H9 (cell line): ENCODE measurements around the gene DNAJC8. TPM values are rescaled to one million over a fixed set of nuclear protein-coding genes. Genes with fewer than 3 reads are reported as not detected.

Source experiments
- DNase-seq: peaks from one replicate; pipeline ENCODE4 v3.0.0-alpha.2; 2017
- H2AFZ ChIP-seq: one replicate; pipeline ENCODE4 v1.6.1; 2013; ENCODE audit warnings: mild to moderate bottlenecking, low read length, control low read depth, moderate library complexity
- H2AK5ac ChIP-seq: 2 replicates; pipeline ENCODE4 v1.6.1; 2013; ENCODE audit warnings: low read length, control low read depth, mixed read lengths; ENCODE audit not compliant: insufficient read length
- H2BK120ac ChIP-seq: one replicate; pipeline ENCODE4 v1.6.1; 2013; ENCODE audit warnings: low read depth, mild to moderate bottlenecking, low read length, control low read depth, inconsistent platforms; ENCODE audit not compliant: poor library complexity, severe bottlenecking
- H2BK12ac ChIP-seq: 2 replicates; pipeline ENCODE4 v1.6.1; 2013; ENCODE audit warnings: low read length, control low read depth, mixed read lengths, low read depth; ENCODE audit not compliant: insufficient read length
- H2BK15ac ChIP-seq: 2 replicates; pipeline ENCODE4 v1.6.1; 2013; ENCODE audit warnings: low read depth, low read length, control low read depth
- H2BK20ac ChIP-seq: one replicate; pipeline ENCODE4 v1.6.1; 2013; ENCODE audit warnings: low read depth, mild to moderate bottlenecking, low read length, control low read depth, inconsistent platforms; ENCODE audit not compliant: poor library complexity, severe bottlenecking
- H2BK5ac ChIP-seq: 2 replicates; pipeline ENCODE4 v1.6.1; 2013; ENCODE audit warnings: low read length, control low read depth, mixed read lengths; ENCODE audit not compliant: insufficient read length
- H3K14ac ChIP-seq: 2 replicates; pipeline ENCODE4 v1.6.1; 2013; ENCODE audit warnings: low read length, control low read depth; ENCODE audit not compliant: insufficient read depth
- H3K18ac ChIP-seq: 2 replicates; pipeline ENCODE4 v1.6.1; 2013; ENCODE audit warnings: low read depth, mild to moderate bottlenecking, mixed read lengths, low read length, control low read depth; ENCODE audit not compliant: insufficient read length
- H3K23ac ChIP-seq: 2 replicates; pipeline ENCODE4 v1.6.1; 2013; ENCODE audit warnings: low read length, control low read depth, mixed read lengths, low read depth; ENCODE audit not compliant: insufficient read length
- H3K23me2 ChIP-seq: 2 replicates; pipeline ENCODE4 v1.6.1; 2013; ENCODE audit warnings: low read depth, mild to moderate bottlenecking, mixed read lengths, low read length, control low read depth; ENCODE audit not compliant: insufficient read length, poor library complexity, severe bottlenecking
- H3K27ac ChIP-seq: 2 replicates; pipeline ENCODE4 v1.5.1; 2013; ENCODE audit warnings: low read length, control low read depth, mixed read lengths, low read depth; ENCODE audit not compliant: insufficient read length
- H3K27me3 ChIP-seq: 2 replicates; pipeline ENCODE4 v1.6.1; 2013; ENCODE audit warnings: low read length, control low read depth, inconsistent platforms; ENCODE audit not compliant: insufficient read depth
- H3K4ac ChIP-seq: 2 replicates; pipeline ENCODE4 v1.6.1; 2013; ENCODE audit warnings: low read depth, mild to moderate bottlenecking, control low read depth, inconsistent platforms, low read length, moderate library complexity
- H3K4me1 ChIP-seq: 2 replicates; pipeline ENCODE4 v1.6.1; 2013; ENCODE audit warnings: low read length, control low read depth, inconsistent platforms; ENCODE audit not compliant: insufficient read depth
- H3K4me2 ChIP-seq: 2 replicates; pipeline ENCODE4 v1.6.1; 2013; ENCODE audit warnings: low read length, control low read depth, mixed read lengths; ENCODE audit not compliant: insufficient read length, insufficient read depth
- H3K56ac ChIP-seq: 2 replicates; pipeline ENCODE4 v1.6.1; 2013; ENCODE audit warnings: low read depth, mild to moderate bottlenecking, mixed read lengths, low read length, control low read depth; ENCODE audit not compliant: insufficient read length
- H3K79me1 ChIP-seq: 2 replicates; pipeline ENCODE4 v1.6.1; 2013; ENCODE audit warnings: low read depth, mild to moderate bottlenecking, moderate library complexity, low read length, control low read depth, inconsistent platforms; ENCODE audit not compliant: insufficient read depth, poor library complexity, severe bottlenecking
- H3K79me2 ChIP-seq: 2 replicates; pipeline ENCODE4 v1.6.1; 2013; ENCODE audit warnings: low read length, control low read depth, inconsistent platforms; ENCODE audit not compliant: insufficient read depth
- H3K9ac ChIP-seq: 2 replicates; pipeline ENCODE4 v1.6.1; 2013; ENCODE audit warnings: low read length, control low read depth, mixed read lengths; ENCODE audit not compliant: insufficient read length; ENCODE audit errors: extremely low read depth
- H3K9me3 ChIP-seq: one replicate; pipeline ENCODE4 v1.6.1; 2013; ENCODE audit warnings: low read depth, low read length, inconsistent platforms; ENCODE audit not compliant: control insufficient read depth
- H3T11ph ChIP-seq: one replicate; pipeline ENCODE4 v1.6.1; 2013; ENCODE audit warnings: mild to moderate bottlenecking, low read length, control low read depth, inconsistent platforms
- H4K20me1 ChIP-seq: one replicate; pipeline ENCODE4 v1.6.1; 2013; ENCODE audit not compliant: control insufficient read depth, insufficient read length, insufficient read depth
- H4K5ac ChIP-seq: 2 replicates; pipeline ENCODE4 v1.6.1; 2013; ENCODE audit warnings: low read depth, mild to moderate bottlenecking, mixed read lengths, low read length, control low read depth; ENCODE audit not compliant: insufficient read length
- H4K8ac ChIP-seq: replicated peaks from 2 replicates; pipeline ENCODE4 v1.6.1; 2013; ENCODE audit warnings: low read length, control low read depth, mixed read lengths, low read depth; ENCODE audit not compliant: insufficient read length
- H4K91ac ChIP-seq: 2 replicates; pipeline ENCODE4 v1.6.1; 2013; ENCODE audit warnings: low read depth, mild to moderate bottlenecking, moderate library complexity, mixed read lengths, low read length, control low read depth; ENCODE audit not compliant: insufficient read length
- H3K27ac Mint-ChIP-seq, 3 experiments: 2 replicates in 2 of 3; 3 replicates in 1 of 3; pipeline ENCODE4 v1.8.0; 2020 to 2021; ENCODE audit warnings: mixed read lengths in 3 of 3, mild to moderate bottlenecking in 1 of 3, moderate library complexity in 1 of 3
- H3K27me3 Mint-ChIP-seq: 2 replicates; pipeline ENCODE4 v1.8.0; 2021; ENCODE audit warnings: low read depth, mild to moderate bottlenecking, moderate library complexity, mixed read lengths
- H3K36me3 Mint-ChIP-seq, 3 experiments: 2 replicates in 2 of 3; 3 replicates in 1 of 3; pipeline ENCODE4 v1.8.0; 2020 to 2021; ENCODE audit warnings: low read depth in 3 of 3, mixed read lengths in 3 of 3; ENCODE audit not compliant: insufficient read depth in 1 of 3
- H3K4me1 Mint-ChIP-seq, 2 experiments: 2 replicates each; pipeline ENCODE4 v1.8.0; 2020; ENCODE audit warnings: mixed read lengths in 2 of 2
- H3K4me3 Mint-ChIP-seq, 2 experiments: 2 replicates in 1 of 2; 3 replicates in 1 of 2; pipeline ENCODE4 v1.8.0; 2020 to 2021; ENCODE audit warnings: mild to moderate bottlenecking in 2 of 2, mixed read lengths in 2 of 2, moderate library complexity in 1 of 2
- H3K9me3 Mint-ChIP-seq, 2 experiments: 2 replicates in 1 of 2; 3 replicates in 1 of 2; pipeline ENCODE4 v1.8.0; 2020; ENCODE audit warnings: mild to moderate bottlenecking in 2 of 2, mixed read lengths in 2 of 2, moderate library complexity in 1 of 2
- CTCF ChIP-seq: fragments of 200-600 bp; sonication (generic); conservative IDR thresholded peaks from 3 replicates; pipeline ENCODE4 v1.8.0; 2021; ENCODE audit warnings: antibody characterized with exemption, mild to moderate bottlenecking
- WGBS: extraction: QIAGEN DNeasy Blood & Tissue Kit; methylation state at CpG from one replicate; pipeline ENCODE4 v1.1.7; 2013; ENCODE audit warnings: missing lambda C conversion rate, low lambda C conversion rate, mixed read lengths; ENCODE audit not compliant: insufficient read length; ENCODE audit errors: extremely low coverage; 5-methylcytosine and 5-hydroxymethylcytosine counted together
- total RNA-seq: library from RNA; stranded (reverse); gene quantifications from 2 replicates; pipeline ENCODE4 v1.2.1, GENCODE V29; 2021

Gene DNAJC8
- total RNA-seq, 1 experiment from 2014 or later = 132 TPM

DNA sequence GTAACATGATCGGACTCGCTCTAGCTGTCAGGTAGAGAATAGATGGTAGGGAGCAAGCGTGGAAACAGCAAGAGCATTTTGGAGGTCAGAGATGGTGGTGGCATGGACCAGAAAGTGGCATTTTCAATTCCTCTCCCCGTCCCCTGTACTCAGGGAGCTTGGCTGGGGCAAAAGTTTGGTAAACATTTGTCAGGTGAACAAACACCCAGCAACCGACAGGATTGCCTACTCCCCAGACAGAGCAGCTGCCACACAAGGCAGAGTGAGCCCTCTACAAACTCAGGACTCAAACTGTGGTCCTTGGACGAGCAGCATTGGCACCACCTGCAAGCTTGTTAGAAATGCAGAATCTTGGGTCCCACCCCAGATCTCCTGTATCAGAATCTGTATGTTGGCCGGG, 70.7 kb downstream of the DNAJC8 start:
- TF ChIP-seq CTCF = no peak
- H3K23me2 ChIP-seq = no peaks in the 10 kb centered on the region
- Mint-ChIP-seq H3K9me3 (peaks cover 0 to 6% of the 10 kb centered on the region in 2 experiments; a peak in 2 of 5 replicates), H3K36me3 (no peaks in the 10 kb centered on the region), H3K4me3 (no peak overlapping the region), H3K27me3 (no peaks in the 10 kb centered on the region), H3K27ac (peak overlapping the region in 2 of 3 experiments; percentile 17 to 38; a peak in 3 of 7 replicates), H3K4me1 (peaks cover 7 to 11% of the 10 kb centered on the region in 2 experiments)
- H2BK12ac ChIP-seq = no peak overlapping the region
- no peak for DNase-seq
- no peak overlapping the region for H2BK20ac ChIP-seq
- no peaks in the 10 kb centered on the region; the same call in 1 of the 2 replicates for H3K4me1 ChIP-seq
- H3K23ac ChIP-seq = no peak overlapping the region
- H2AK5ac ChIP-seq = no peak overlapping the region
- no peak overlapping the region for H3K18ac ChIP-seq
- no peaks in the 10 kb centered on the region for H3K27me3 ChIP-seq
- no peak overlapping the region for H2AFZ ChIP-seq
- no peak overlapping the region for H3K27ac ChIP-seq
- H3K56ac ChIP-seq = no peak overlapping the region
- H3K9ac ChIP-seq = no peak overlapping the region
- H3K9me3 ChIP-seq = no peaks in the 10 kb centered on the region
- no CpG with 5 or more reads among the region's 7 CpGs for WGBS
- no peaks in the 10 kb centered on the region for H3K79me1 ChIP-seq
- no peak overlapping the region for H2BK15ac ChIP-seq
- no peak overlapping the region for H4K91ac ChIP-seq
- H3K4ac ChIP-seq = no peak overlapping the region
- H2BK5ac ChIP-seq = no peak overlapping the region
- no peak overlapping the region for H3T11ph ChIP-seq
- H2BK120ac ChIP-seq = no peak overlapping the region
- no peaks in the 10 kb centered on the region for H3K79me2 ChIP-seq
- H3K4me2 ChIP-seq = no peak overlapping the region
- H3K14ac ChIP-seq = no peak overlapping the region; the same call in 1 of the 2 replicates
- H4K5ac ChIP-seq = peak overlapping the region; percentile 41
- no peaks in the 10 kb centered on the region for H4K20me1 ChIP-seq
- H4K8ac ChIP-seq = no peak overlapping the region
